ENCODE results near the gene NXPH4. TPM values are rescaled to one million over a fixed set of nuclear protein-coding genes. Genes with fewer than 3 reads are reported as not detected.

Gene NXPH4
- total and polyA plus RNA-seq, 12 donors = 0.06 to 3.7 (median 0.46) TPM; not detected in 3

DNA sequence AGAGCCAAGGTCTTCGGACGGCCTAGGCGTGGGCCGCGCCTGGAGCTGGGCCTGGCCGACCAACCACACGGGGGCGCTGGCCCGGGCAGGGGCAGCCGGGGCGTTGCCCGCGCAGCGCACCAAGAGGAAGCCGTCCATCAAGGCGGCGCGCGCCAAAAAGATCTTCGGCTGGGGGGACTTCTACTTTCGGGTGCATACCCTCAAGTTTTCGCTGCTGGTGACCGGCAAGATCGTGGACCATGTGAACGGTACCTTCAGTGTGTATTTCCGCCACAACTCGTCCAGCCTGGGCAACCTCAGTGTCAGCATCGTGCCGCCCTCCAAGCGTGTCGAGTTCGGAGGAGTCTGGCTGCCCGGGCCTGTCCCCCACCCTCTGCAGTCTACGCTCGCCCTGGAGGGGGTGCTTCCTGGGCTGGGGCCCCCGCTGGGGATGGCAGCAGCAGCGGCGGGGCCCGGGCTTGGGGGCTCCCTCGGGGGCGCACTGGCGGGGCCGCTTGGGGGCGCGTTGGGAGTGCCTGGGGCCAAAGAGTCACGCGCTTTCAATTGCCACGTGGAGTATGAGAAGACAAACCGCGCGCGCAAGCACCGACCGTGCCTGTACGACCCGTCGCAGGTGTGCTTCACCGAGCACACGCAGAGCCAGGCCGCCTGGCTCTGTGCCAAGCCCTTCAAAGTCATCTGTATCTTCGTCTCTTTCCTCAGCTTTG lies 8.5 kb downstream of the NXPH4 start:
- Histone ChIP-seq H3K4me3 (no peak overlapping the region), H3K36me3 (replicated peaks in 1 of 2) (no peaks in the 10 kb centered on the region), H3K9me3 (replicated peaks in 1 of 3) (no peaks in the 10 kb centered on the region), H3K27ac (no peak overlapping the region), H3K27me3 (peaks cover 68% of the 10 kb centered on the region), H3K4me1 (replicated peaks in 1 of 2) (peaks cover 3 to 5% of the 10 kb centered on the region in 2 donors)
- peak in 1 of 7 donors; percentile 63 for DNase-seq
- intact Hi-C loops (cut with DNase I) = no loop called here
- TF ChIP-seq POLR2A (IDR thresholded peaks at IDR 0.05) (no peak), CTCF (IDR thresholded peaks at IDR 0.05) (peak in 5 of 6 experiments; percentile 32 to 67 (median 54))
- 7 to 12% (median 7%) methylated on average over 6 to 61 of the region's 61 CpGs for WGBS, 4 donors

- 31 to 52% (median 36%) methylated on average over 16 to 18 of the region's 18 CpGs for WGBS, 4 donors
- intact Hi-C loops (cut with DNase I) = no loop called here
- Histone ChIP-seq H3K36me3 (replicated peaks in 1 of 2) (no peaks in the 10 kb centered on the region), H3K9me3 (replicated peaks in 1 of 3) (no peaks in the 10 kb centered on the region), H3K27ac (no peak overlapping the region), H3K27me3 (peaks cover 62% of the 10 kb centered on the region), H3K4me1 (replicated peaks in 1 of 2) (peaks cover 9 to 11% of the 10 kb centered on the region in 2 donors), H3K4me3 (no peak overlapping the region)
- no peak for DNase-seq
- TF ChIP-seq CTCF (IDR thresholded peaks at IDR 0.05) = no peak
- no peak for TF ChIP-seq POLR2A (IDR thresholded peaks at IDR 0.05)
Measured at GRCh38 chr12:57225680-57226210, 9.2 kb downstream of the NXPH4 start.

DNA sequence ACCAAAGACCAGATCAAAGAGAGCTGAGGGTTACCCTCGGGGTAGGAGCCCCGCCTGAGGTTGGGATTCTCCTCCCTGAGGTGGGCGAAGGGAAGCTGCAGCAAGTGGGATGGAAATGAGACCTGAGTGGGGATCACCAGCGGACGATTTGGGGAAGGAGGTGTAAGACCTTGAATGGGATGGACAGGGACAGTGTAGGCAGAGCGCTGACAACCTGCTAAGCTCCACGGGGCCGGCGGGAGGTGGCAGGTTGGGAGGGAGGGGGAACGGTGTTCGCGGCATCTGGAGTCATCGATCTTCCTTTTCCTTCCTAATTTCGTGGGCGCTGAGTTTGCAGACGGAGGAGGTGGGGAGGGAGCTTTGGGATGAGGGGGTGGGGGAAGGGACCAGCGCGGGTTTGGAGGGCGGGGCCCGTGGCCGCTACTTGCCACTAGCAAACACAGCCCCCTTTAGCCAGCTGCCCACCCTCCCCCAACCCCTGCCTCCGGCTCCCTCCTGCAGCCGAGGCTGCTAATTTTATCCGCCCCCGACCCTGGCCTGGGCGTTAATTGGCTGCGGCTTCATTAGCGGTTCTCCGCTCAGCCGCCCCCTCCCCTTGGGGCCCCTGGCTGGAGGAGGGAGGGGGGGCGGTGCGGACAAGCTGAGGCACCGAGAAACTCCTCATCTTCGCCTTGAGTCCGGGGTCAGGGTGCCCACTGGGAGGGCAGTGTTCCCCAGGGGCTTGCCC lies 10.2 kb downstream of the NXPH4 start:
- no peak overlapping the region for H3K27ac ChIP-seq
- H3K4me1 ChIP-seq (replicated peaks in 1 of 2) = peaks cover 9 to 12% of the 10 kb centered on the region in 2 donors
- H3K9me3 ChIP-seq (replicated peaks in 1 of 3) = no peaks in the 10 kb centered on the region
- whole genome bisulfite sequencing, 4 donors = 14 to 16% (median 15%) methylated on average over 19 to 35 of the region's 35 CpGs
- H3K36me3 ChIP-seq (replicated peaks in 1 of 2) = peaks cover 0 to 5% of the 10 kb centered on the region in 2 donors
- H3K4me3 ChIP-seq = no peak overlapping the region
- DNase-seq = no peak
- intact Hi-C loops (cut with DNase I) = no loop called here
- H3K27me3 ChIP-seq = peaks cover 52% of the 10 kb centered on the region
- TF ChIP-seq CTCF (IDR thresholded peaks at IDR 0.05) (no peak), POLR2A (IDR thresholded peaks at IDR 0.05) (no peak)

- no peaks in the 10 kb centered on the region for H3K9me3 ChIP-seq (replicated peaks in 1 of 3)
- TF ChIP-seq CTCF (IDR thresholded peaks at IDR 0.05) (no peak), POLR2A (IDR thresholded peaks at IDR 0.05) (no peak)
- H3K27me3 ChIP-seq = peaks cover 44% of the 10 kb centered on the region
- no peak for DNase-seq
- no peak overlapping the region for H3K27ac ChIP-seq
- H3K4me1 ChIP-seq (replicated peaks in 1 of 2) = peaks cover 9 to 12% of the 10 kb centered on the region in 2 donors
- H3K36me3 ChIP-seq (replicated peaks in 1 of 2) = peaks cover 0 to 12% of the 10 kb centered on the region in 2 donors
- WGBS, 4 donors = 51 to 62% (median 59%) methylated on average over 7 to 8 of the region's 8 CpGs
- intact Hi-C loops (cut with DNase I) = no loop called here
- no peak overlapping the region for H3K4me3 ChIP-seq
Measured at GRCh38 chr12:57227315-57228115, 10.9 kb downstream of the NXPH4 start.

Data from adrenal gland (tissue), 12 donors.